Ascending aorta (tissue), 2 donors: ENCODE measurements around the gene NR2F1-AS1. TPM values are rescaled to one million over a fixed set of nuclear protein-coding genes. Genes with fewer than 3 reads are reported as not detected.

Experiments used
- DNase-seq, 2 donors: peaks; one replicate each; pipeline ENCODE4 v3.0.0-alpha.2; 2019; ENCODE audit warnings: low spot score in 2 of 2
- H3K27ac ChIP-seq, 2 donors: fragments of 200-600 bp; sonication (generic); one replicate each; pipeline ENCODE4 v1.5.1; 2016 to 2017; ENCODE audit warnings: mild to moderate bottlenecking in 1 of 2
- H3K27me3 ChIP-seq: fragments of 200-600 bp; sonication (generic); one replicate; pipeline ENCODE4 v1.5.1; 2017
- H3K36me3 ChIP-seq, 2 donors: fragments of 200-600 bp; sonication (generic); one replicate each; pipeline ENCODE4 v1.5.1; 2016
- H3K4me1 ChIP-seq, 2 donors: fragments of 200-600 bp; sonication (generic); one replicate each; pipeline ENCODE4 v1.5.1; 2016 to 2017; ENCODE audit warnings: mild to moderate bottlenecking in 1 of 2
- H3K4me3 ChIP-seq, 2 donors: fragments of 200-600 bp; sonication (generic); one replicate each; pipeline ENCODE4 v1.5.1; 2016 to 2017; ENCODE audit warnings: mild to moderate bottlenecking in 1 of 2
- H3K9me3 ChIP-seq, 2 donors: fragments of 200-600 bp; sonication (generic); one replicate each; pipeline ENCODE4 v1.5.1; 2016
- intact Hi-C: fragments of 100-400 bp; cut with DNase I; formaldehyde crosslinking; loops from one replicate; pipeline ENCODE4 v1.15.1; 2023
- total RNA-seq: library from RNA; depleted of rRNA; stranded (reverse); fragments of >200 nt; gene quantifications from one replicate; pipeline ENCODE4 v1.1.0, GENCODE V29; 2016
- TF ChIP-seq, protein P1 (sequence below), 3 experiments: fragments of 200-600 bp in 2 of 3; fragments of 450-650 bp in 1 of 3; sonication (generic) in 2 of 3; IDR thresholded peaks; one replicate each; pipeline ENCODE4 v1.5.1; 2016 to 2019; ENCODE audit warnings: antibody characterized with exemption in 3 of 3, mild to moderate bottlenecking in 1 of 3, moderate library complexity in 1 of 3

The NR2F1-AS1 gene
- total RNA-seq, 1 donor from 2014 or later, result 0.85 TPM

DNA sequence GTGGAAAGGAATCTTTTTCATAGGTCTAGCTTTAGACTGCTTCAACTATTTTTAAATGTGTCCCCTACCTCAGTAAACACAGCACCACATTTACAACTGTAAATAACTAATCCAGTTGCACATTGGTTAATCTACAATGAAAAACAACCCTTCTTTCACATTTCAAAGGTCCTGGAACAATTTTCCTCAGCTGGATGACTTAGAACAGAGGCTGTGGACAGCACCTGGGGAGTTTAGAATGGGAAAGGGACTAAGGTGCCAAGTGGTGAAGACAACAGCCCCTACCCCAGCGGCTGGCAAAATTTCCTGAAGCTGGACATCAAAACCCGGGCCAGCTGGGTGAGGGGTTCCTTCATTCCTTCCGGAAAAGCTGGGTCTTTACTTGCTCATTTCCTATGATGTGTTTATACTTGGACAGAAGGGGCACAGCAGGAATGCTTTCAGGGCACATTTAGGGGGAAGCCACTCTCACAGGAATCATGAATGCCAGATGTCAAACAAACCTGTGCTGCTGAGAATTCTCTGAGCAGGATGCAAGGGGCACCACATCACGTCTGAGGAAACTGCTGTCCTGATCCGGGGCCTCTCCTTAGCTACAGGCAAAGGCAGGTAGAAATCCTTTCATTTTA lies 158.3 kb downstream of the NR2F1-AS1 start:
- H3K27ac ChIP-seq, result no peak overlapping the region
- H3K36me3 ChIP-seq, result no peaks in the 10 kb centered on the region
- no peak overlapping the region for H3K4me3 ChIP-seq
- H3K27me3 ChIP-seq, result no peaks in the 10 kb centered on the region
- no peaks in the 10 kb centered on the region for H3K4me1 ChIP-seq
- H3K9me3 ChIP-seq, result no peaks in the 10 kb centered on the region
- DNase-seq, result no peak
- TF ChIP-seq, protein P1, sequence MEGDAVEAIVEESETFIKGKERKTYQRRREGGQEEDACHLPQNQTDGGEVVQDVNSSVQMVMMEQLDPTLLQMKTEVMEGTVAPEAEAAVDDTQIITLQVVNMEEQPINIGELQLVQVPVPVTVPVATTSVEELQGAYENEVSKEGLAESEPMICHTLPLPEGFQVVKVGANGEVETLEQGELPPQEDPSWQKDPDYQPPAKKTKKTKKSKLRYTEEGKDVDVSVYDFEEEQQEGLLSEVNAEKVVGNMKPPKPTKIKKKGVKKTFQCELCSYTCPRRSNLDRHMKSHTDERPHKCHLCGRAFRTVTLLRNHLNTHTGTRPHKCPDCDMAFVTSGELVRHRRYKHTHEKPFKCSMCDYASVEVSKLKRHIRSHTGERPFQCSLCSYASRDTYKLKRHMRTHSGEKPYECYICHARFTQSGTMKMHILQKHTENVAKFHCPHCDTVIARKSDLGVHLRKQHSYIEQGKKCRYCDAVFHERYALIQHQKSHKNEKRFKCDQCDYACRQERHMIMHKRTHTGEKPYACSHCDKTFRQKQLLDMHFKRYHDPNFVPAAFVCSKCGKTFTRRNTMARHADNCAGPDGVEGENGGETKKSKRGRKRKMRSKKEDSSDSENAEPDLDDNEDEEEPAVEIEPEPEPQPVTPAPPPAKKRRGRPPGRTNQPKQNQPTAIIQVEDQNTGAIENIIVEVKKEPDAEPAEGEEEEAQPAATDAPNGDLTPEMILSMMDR (IDR thresholded peaks at IDR 0.05), result no peak
- intact Hi-C loops, result no loop called here

DNA sequence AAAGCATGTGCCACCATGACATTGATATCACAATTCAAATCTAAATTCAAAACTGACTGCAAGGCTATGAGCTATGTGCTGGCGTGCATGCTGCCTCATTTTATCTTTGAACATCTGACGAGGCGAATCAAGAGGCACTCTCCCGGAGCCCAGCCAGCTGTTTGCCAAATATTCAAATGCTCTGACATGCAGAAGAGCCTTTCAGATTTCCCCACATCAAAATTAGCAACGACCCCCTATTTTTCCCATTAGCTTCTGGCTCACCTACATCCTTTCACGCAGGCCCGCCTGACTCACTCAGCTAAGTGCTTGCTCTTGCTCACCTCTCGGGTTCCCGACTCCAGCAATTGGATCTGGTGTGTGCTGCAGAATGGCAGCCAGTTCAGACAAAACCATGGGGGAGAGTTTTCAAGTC lies 159.0 kb downstream of the NR2F1-AS1 start:
- Histone ChIP-seq H3K36me3 (no peaks in the 10 kb centered on the region), H3K4me3 (no peak overlapping the region), H3K9me3 (no peaks in the 10 kb centered on the region), H3K27ac (no peak overlapping the region), H3K27me3 (no peaks in the 10 kb centered on the region), H3K4me1 (no peaks in the 10 kb centered on the region)
- intact Hi-C loops, result no loop called here
- DNase-seq, result no peak
- TF ChIP-seq, protein P1 (IDR thresholded peaks at IDR 0.05), result no peak

DNA sequence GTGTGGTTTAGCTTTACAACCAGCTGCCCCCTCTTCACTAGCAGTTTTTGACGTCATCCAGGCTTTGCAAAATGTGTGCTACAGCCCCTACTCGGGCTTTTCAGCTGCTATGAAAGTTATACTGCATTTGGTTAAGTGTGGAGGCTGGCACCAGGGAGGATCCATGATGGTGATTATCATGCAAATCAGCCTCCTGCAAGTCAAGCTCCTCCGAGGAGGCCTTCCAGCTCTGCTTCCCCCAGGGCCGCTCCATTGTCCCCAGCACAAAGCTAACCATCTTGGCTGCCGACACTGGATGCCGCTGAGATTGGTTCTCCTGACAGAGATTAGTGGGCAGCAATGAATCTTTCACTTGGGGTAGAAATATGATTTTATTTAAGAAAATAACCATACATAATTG lies 159.6 kb downstream of the NR2F1-AS1 start:
- Histone ChIP-seq H3K4me1 (no peaks in the 10 kb centered on the region), H3K27ac (no peak overlapping the region), H3K36me3 (no peaks in the 10 kb centered on the region), H3K9me3 (no peaks in the 10 kb centered on the region), H3K27me3 (no peaks in the 10 kb centered on the region), H3K4me3 (no peak overlapping the region)
- TF ChIP-seq, protein P1 (IDR thresholded peaks at IDR 0.05), result no peak
- no peak for DNase-seq
- intact Hi-C loops, result no loop called here

DNA sequence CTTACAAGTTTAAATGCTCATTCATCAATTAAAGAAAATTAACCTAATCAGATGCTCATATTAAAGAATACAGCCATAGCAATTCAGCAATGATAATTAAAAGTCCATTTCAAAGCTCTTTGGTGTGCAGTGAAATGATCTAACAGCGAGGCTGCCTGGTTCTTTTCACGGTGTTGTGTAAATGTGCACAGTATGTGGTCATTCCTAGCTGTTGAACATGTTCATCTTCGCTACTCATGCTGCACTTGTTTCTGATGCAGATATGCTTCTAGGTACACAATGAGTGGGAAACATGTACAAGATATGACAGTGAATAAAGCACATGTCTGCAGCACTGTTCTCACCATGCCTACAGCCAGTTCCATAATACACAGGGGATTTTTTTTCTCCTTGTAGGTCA lies 163.5 kb downstream of the NR2F1-AS1 start:
- TF ChIP-seq, protein P1 (IDR thresholded peaks at IDR 0.05), result no peak
- no peaks in the 10 kb centered on the region for H3K36me3 ChIP-seq
- H3K4me3 ChIP-seq, result no peak overlapping the region
- no peak for DNase-seq
- intact Hi-C loops, result no loop called here
- no peak overlapping the region for H3K27ac ChIP-seq
- no peaks in the 10 kb centered on the region for H3K27me3 ChIP-seq
- no peaks in the 10 kb centered on the region for H3K4me1 ChIP-seq
- no peaks in the 10 kb centered on the region for H3K9me3 ChIP-seq

DNA sequence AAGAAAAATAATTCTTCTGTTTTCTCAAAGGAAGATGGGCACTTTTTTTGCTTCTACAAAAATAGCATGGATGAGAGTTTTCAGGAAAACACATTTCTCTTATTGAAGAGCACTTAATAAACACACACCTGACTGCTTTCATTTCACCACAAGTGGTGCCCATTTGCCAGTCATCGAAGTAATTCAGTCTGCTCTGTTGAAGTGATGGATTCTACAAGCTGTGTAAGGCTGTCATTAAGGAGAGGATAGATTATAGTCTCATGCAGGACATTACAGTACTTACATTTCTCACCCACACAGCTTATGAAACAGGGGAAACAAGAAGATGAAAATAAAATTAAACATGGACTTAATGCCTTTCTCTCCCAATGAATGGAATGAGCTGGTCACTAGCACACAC lies 165.2 kb downstream of the NR2F1-AS1 start:
- no peaks in the 10 kb centered on the region for H3K9me3 ChIP-seq
- no peaks in the 10 kb centered on the region for H3K36me3 ChIP-seq
- TF ChIP-seq, protein P1 (IDR thresholded peaks at IDR 0.05), result no peak
- intact Hi-C loops, result no loop called here
- DNase-seq, result no peak
- H3K4me1 ChIP-seq, result no peaks in the 10 kb centered on the region
- H3K27me3 ChIP-seq, result no peaks in the 10 kb centered on the region
- no peak overlapping the region for H3K4me3 ChIP-seq
- H3K27ac ChIP-seq, result no peak overlapping the region

DNA sequence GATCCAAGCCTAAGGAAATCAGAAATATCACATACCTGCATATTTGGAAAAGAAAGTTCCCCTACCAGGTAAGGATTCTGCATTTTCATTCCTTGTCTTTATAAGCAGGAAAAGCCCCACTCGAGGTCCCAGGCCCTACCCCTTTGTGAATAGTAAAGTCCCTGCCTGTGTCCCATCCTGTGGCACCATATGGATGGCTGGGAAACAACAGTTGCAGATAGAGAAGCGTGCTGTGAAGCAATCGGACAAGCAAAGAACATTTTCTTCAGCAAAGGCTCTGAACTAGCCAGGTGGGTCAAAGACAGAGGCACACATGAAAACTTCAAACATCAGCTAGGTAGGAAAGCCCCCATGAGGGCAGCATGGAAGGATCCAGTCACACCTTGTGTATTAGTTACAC lies 169.3 kb downstream of the NR2F1-AS1 start:
- TF ChIP-seq, protein P1 (IDR thresholded peaks at IDR 0.05), result no peak
- H3K36me3 ChIP-seq, result no peaks in the 10 kb centered on the region
- no peak overlapping the region for H3K4me3 ChIP-seq
- H3K9me3 ChIP-seq, result no peaks in the 10 kb centered on the region
- intact Hi-C loops, result no loop called here
- DNase-seq, result no peak
- no peaks in the 10 kb centered on the region for H3K4me1 ChIP-seq
- H3K27ac ChIP-seq, result no peak overlapping the region
- no peaks in the 10 kb centered on the region for H3K27me3 ChIP-seq
